Retinal pigment epithelial cell (primary cell): ENCODE measurements around the gene RNF151.
A peak's percentile ranks its signal among the peaks of the same experiment; 100 is the strongest.

Experiments
- DNase-seq: peaks from one replicate; pipeline ENCODE4 v3.0.0-alpha.2; 2010; ENCODE audit warnings: low read depth
- H3K4me3 ChIP-seq: 2 replicates; pipeline ENCODE4 v1.5.1; 2011; ENCODE audit warnings: mild to moderate bottlenecking, low read length, control low read depth, moderate library complexity
- TF ChIP-seq, protein P1 (sequence below): conservative IDR thresholded peaks from 2 replicates; pipeline ENCODE4 v1.5.1; 2011; ENCODE audit warnings: low read depth, low read length, control low read depth, inconsistent platforms

RNF151 gene

DNA sequence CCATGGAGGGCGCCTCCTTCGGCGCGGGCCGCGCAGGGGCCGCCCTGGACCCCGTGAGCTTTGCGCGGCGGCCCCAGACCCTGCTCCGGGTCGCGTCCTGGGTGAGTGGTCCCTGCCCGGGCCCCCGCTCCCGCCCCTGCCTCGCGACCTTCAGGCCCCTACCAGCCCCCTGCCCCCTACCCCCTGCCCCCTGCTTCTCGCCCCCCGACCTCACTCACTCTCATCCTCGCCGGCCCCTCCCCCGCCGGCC, 23.4 kb downstream of the RNF151 start:
- no peak for DNase-seq
- H3K4me3 ChIP-seq, result peak overlapping the region; percentile 32
- TF ChIP-seq, protein P1, sequence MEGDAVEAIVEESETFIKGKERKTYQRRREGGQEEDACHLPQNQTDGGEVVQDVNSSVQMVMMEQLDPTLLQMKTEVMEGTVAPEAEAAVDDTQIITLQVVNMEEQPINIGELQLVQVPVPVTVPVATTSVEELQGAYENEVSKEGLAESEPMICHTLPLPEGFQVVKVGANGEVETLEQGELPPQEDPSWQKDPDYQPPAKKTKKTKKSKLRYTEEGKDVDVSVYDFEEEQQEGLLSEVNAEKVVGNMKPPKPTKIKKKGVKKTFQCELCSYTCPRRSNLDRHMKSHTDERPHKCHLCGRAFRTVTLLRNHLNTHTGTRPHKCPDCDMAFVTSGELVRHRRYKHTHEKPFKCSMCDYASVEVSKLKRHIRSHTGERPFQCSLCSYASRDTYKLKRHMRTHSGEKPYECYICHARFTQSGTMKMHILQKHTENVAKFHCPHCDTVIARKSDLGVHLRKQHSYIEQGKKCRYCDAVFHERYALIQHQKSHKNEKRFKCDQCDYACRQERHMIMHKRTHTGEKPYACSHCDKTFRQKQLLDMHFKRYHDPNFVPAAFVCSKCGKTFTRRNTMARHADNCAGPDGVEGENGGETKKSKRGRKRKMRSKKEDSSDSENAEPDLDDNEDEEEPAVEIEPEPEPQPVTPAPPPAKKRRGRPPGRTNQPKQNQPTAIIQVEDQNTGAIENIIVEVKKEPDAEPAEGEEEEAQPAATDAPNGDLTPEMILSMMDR, result no peak

DNA sequence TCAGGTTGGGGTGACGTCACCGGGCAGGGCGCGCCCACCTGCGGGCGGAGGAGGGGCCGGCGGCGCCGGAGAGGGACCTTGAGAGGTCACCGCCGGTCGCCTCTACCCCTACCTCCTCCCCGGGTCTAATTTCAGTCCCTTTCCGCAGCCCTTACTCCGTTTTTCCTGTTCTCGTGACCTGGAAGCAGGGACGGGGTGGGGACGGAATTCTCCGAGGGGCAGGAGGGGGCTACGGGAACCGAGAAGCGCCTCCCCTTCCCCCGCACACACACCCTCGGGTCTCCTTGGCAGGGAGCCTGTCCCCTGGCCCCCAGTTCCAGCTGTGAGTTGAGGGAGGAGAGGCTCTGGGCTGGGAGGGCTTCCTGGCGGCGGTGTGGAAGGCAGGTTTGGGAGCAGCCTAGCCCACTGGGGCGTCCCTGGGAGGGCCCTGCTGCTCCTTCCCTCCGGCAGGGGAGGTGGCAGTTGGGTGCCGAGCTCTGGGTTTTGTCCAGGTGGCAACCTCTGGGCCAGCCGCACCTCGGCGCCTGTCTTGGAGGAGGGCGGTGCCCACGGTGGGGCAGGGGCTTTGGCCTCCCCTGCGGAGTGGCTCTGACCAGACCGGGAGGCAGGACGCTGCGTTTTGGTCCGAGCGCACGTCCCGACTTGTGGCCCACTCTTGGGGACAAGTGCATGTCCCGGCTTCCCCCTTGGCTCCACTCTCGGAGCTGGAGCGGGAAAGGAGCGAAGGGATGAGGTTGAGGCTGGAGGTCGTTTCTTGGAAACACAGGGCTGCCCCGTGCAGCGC, 23.9 kb downstream of the RNF151 start:
- H3K4me3 ChIP-seq, result peak overlapping the region; percentile 32
- no peak for DNase-seq
- TF ChIP-seq, protein P1, result no peak

DNA sequence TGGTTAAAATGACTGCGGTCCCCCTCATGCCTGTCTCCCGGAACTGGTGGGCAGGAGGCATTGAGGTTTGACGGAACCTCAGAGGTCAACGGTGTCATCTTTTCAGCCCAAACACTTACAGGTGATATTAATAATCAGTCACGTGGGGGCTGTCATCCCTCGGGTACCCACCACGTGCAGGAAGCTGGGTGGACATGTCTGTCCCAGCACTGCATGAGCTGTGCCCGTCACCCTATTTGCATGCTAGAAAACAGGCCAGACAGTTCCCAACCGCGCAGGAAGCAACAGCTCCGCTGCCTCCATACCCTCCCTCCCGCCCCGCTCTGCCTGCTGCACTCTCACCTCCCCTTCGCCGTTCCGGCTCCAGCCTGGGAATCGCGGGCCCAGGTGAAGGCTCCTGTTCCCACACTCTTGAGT, 24.5 kb downstream of the RNF151 start:
- no peak overlapping the region for H3K4me3 ChIP-seq
- no peak for DNase-seq
- TF ChIP-seq, protein P1, result no peak

DNA sequence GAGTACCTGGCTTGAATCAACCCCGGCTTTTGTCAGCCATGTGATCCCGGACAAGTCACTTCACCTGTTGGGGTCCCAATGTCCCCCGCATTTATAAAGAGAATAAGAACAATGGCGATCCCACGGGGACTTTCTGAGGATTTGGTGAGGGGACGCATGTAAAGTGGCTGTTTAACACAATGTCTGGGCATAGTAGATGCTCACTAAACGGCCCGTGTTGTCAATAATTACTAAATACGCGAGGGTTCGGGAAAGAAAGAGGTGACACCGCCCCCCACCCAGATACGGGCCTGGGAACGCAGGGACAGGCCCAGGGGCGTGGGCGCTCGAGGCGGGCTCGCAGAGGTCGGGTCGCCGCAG, 24.9 kb downstream of the RNF151 start:
- no peak overlapping the region for H3K4me3 ChIP-seq
- TF ChIP-seq, protein P1, result no peak
- no peak for DNase-seq

DNA sequence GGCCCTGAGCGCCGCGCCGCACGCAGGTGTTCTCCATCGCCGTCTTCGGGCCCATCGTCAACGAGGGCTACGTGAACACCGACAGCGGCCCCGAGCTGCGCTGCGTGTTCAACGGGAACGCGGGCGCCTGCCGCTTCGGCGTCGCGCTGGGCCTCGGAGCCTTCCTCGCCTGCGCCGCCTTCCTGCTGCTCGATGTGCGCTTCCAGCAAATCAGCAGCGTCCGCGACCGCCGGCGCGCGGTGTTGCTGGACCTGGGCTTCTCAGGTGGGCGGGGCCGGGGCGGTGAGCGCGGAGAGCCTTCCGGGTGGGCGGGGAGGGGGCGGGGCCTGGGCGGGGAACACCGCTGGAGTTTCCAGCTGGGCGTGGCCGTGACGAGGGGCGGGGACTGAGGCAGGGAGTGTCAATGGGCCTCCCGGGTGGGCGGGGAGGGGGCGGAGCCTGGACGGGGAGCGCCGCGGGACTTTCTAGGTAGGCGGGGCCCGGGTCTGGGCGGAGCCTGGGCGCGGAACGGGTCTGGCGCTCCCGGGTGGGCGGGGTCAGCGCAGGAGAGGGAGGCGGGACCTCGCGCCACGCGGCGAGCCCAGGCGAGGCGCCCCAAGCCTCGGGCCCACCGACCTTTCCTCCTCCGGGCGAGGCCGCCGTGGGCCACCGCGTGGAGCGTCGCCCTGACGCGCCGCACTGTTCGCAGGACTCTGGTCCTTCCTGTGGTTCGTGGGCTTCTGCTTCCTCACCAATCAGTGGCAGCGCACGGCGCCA, 25.5 kb downstream of the RNF151 start:
- peak; percentile 52 for DNase-seq
- no peak overlapping the region for H3K4me3 ChIP-seq
- TF ChIP-seq, protein P1, result no peak

DNA sequence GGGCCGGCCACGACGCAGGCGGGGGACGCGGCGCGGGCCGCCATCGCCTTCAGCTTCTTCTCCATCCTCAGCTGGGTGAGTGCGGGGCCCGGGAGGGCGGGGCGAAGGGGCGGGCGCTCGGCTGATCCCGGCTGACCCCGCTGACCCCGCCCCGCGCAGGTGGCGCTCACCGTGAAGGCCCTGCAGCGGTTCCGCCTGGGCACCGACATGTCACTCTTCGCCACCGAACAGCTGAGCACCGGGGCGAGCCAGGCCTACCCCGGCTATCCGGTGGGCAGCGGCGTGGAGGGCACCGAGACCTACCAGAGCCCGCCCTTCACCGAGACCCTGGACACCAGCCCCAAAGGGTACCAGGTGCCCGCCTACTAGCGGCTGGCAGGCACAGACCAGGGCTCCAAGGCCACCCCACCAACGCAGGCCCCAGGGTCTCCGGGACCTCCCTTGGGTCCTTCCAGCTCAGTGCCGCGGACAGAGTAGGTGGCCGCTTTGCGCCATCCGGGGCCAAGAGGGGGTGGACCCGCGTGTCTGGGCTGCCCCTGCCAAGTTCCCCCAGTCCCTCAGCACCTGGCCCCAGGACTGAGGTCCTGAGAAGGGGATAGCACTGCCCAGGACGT, 26.2 kb downstream of the RNF151 start:
- no peak for DNase-seq
- TF ChIP-seq, protein P1, result no peak
- H3K4me3 ChIP-seq, result no peak overlapping the region
